Right lobe of liver (tissue), 4 donors: ENCODE data around the gene FOXP1.

ENCODE experiments used
- POLR2A ChIP-seq: fragments of 450-650 bp; IDR thresholded peaks from one replicate; pipeline ENCODE4 v1.6.1; 2017; ENCODE audit warnings: antibody characterized with exemption, mild to moderate bottlenecking
- TF ChIP-seq, protein P1 (sequence below), 4 donors: fragments of 200-600 bp in 3 of 4; fragments of 450-650 bp in 1 of 4; IDR thresholded peaks; one replicate each; pipeline versions ENCODE4 v1.5.1 to v1.8.0; 2016 to 2022; ENCODE audit warnings: antibody characterized with exemption in 4 of 4, mild to moderate bottlenecking in 2 of 4
- donor health status: DM: no; HTN: no; CAD: no.
- donor health status: DM: no; HTN: no; CAD: no.
- donor health status: DM: no; HTN: yes; CAD: no.

DNA sequence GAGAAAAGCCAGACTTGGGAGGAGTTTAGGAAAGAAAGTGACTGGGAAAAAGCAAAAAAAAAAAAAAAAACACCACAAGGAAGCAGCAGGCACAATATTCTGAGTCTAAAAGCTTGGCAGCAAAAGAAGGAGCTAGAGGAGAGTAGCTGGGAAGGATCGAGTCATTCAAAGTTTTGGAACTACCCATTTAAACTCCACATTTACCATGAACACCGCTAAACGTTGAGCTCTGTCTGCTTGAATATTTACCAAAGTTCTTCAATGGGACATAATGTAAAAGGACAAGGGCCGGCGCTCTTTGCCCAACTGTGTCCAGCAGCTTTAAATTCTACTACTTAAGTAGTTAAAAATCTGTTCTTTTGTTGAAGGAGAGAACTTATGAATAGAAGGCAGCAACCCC is 481.9 kb downstream of the FOXP1 start:
- TF ChIP-seq, protein P1, sequence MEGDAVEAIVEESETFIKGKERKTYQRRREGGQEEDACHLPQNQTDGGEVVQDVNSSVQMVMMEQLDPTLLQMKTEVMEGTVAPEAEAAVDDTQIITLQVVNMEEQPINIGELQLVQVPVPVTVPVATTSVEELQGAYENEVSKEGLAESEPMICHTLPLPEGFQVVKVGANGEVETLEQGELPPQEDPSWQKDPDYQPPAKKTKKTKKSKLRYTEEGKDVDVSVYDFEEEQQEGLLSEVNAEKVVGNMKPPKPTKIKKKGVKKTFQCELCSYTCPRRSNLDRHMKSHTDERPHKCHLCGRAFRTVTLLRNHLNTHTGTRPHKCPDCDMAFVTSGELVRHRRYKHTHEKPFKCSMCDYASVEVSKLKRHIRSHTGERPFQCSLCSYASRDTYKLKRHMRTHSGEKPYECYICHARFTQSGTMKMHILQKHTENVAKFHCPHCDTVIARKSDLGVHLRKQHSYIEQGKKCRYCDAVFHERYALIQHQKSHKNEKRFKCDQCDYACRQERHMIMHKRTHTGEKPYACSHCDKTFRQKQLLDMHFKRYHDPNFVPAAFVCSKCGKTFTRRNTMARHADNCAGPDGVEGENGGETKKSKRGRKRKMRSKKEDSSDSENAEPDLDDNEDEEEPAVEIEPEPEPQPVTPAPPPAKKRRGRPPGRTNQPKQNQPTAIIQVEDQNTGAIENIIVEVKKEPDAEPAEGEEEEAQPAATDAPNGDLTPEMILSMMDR (IDR thresholded peaks at IDR 0.05): no peak
- no peak for TF ChIP-seq POLR2A
